Gastrocnemius medialis (tissue), 4 donors: ENCODE results near the gene LONRF2.

Experiments
- POLR2A ChIP-seq, 2 donors: fragments of 450-650 bp; IDR thresholded peaks; one replicate each; pipeline ENCODE4 v1.6.1; 2017; ENCODE audit warnings: antibody characterized with exemption in 2 of 2, mild to moderate bottlenecking in 2 of 2, moderate library complexity in 2 of 2
- TF ChIP-seq, protein P1 (sequence below), 5 experiments: fragments of 450-650 bp in 3 of 5; fragments of 200-600 bp in 2 of 5; sonication (generic) in 2 of 5; IDR thresholded peaks in 4 of 5; conservative IDR thresholded peaks in 1 of 5; 1 replicate in 4 of 5; 2 replicates in 1 of 5; pipeline ENCODE4 v1.5.1; 2016 to 2019; ENCODE audit warnings: antibody characterized with exemption in 5 of 5, mild to moderate bottlenecking in 3 of 5, moderate library complexity in 3 of 5

DNA sequence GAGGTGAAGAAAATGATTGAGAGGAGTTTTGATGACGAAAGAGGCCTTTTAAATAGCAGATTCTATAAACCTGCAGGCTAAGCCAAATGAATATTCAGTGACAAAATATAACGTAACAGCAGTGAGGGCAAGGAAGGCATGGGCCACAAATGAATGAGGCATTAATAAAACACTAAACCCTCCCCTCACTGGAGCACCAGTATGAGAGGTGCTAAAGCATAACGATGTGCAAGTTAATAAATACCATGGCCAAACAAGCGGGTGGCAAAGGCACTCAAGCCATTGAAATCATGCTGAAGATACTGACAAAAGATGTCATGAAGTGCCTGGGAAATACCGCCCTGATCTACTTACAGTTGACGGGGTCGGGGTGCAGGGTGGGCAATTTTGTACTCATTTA is 30.2 kb upstream of the LONRF2 start:
- no peak for TF ChIP-seq POLR2A (IDR thresholded peaks at IDR 0.05)
- TF ChIP-seq, protein P1, sequence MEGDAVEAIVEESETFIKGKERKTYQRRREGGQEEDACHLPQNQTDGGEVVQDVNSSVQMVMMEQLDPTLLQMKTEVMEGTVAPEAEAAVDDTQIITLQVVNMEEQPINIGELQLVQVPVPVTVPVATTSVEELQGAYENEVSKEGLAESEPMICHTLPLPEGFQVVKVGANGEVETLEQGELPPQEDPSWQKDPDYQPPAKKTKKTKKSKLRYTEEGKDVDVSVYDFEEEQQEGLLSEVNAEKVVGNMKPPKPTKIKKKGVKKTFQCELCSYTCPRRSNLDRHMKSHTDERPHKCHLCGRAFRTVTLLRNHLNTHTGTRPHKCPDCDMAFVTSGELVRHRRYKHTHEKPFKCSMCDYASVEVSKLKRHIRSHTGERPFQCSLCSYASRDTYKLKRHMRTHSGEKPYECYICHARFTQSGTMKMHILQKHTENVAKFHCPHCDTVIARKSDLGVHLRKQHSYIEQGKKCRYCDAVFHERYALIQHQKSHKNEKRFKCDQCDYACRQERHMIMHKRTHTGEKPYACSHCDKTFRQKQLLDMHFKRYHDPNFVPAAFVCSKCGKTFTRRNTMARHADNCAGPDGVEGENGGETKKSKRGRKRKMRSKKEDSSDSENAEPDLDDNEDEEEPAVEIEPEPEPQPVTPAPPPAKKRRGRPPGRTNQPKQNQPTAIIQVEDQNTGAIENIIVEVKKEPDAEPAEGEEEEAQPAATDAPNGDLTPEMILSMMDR (IDR thresholded peaks at IDR 0.05 in 4 of 5, conservative IDR thresholded peaks at IDR 0.05 in 1 of 5), result no peak
